A549 (cell line): ENCODE data around the gene CLMN. TPM values are rescaled to one million over a fixed set of nuclear protein-coding genes. Genes with fewer than 3 reads are reported as not detected.
A peak's percentile ranks its signal among the peaks of the same experiment; 100 is the strongest.

Experiments used
- ATAC-seq, 2 experiments: fragments of 200-7000 bp in 1 of 2; fragments of >200 bp in 1 of 2; cut with Nextera tagmentation in 1 of 2; cut with Tn5 transposase in 1 of 2; 3 replicates each; pipeline versions ENCODE4 v1.8.0 to v1.9.1; 2018 to 2020; ENCODE audit warnings: mild to moderate bottlenecking in 1 of 2, moderate library complexity in 1 of 2
- CTCF ChIA-PET: fragments of 300-600 bp; sonication (Branson Sonifier 250); formaldehyde crosslinking; extraction: SDS; loops from one replicate; lab custom pipeline; 2021; ENCODE audit warnings: antibody characterized with exemption, inconsistent platforms; lab: Yijun Ruan, JAX
- POLR2A ChIA-PET: fragments of 350-600 bp; formaldehyde crosslinking; extraction: SDS; loops from one replicate; lab custom pipeline; 2021; ENCODE audit warnings: antibody characterized with exemption, inconsistent platforms; lab: Yijun Ruan, JAX
- DNase-seq, 2 experiments: peaks; one replicate each; pipeline versions ENCODE4 v3.0.0 to v3.0.0-alpha.2; 2011 to 2016; ENCODE audit warnings: low read depth in 1 of 2, low spot score in 1 of 2
- FAIRE-seq: peaks from 2 replicates; lab custom pipeline; 2011; peaks lifted over from hg19 to GRCh38; lab: Jason Lieb, UNC
- H3K27ac ChIP-seq, 2 experiments: fragments of >200 bp; sonication (Bioruptor Twin); formaldehyde crosslinking; 3 replicates each; pipeline ENCODE4 v1.5.1; 2016 to 2017
- H3K4me1 ChIP-seq: fragments of >200 bp; sonication (Bioruptor Twin); formaldehyde crosslinking; 3 replicates; pipeline ENCODE4 v1.6.1; 2016
- H3K4me2 ChIP-seq: fragments of >200 bp; sonication (Bioruptor Twin); formaldehyde crosslinking; 3 replicates; pipeline ENCODE4 v1.6.1; 2016
- H3K4me3 ChIP-seq: fragments of >200 bp; sonication (Bioruptor Twin); formaldehyde crosslinking; 3 replicates; pipeline ENCODE4 v1.5.1; 2016
- H3K9me3 ChIP-seq: fragments of >200 bp; sonication (Bioruptor Twin); formaldehyde crosslinking; 3 replicates; pipeline ENCODE4 v1.6.1; 2016
- BCL3 ChIP-seq: fragments of >200 bp; sonication (Bioruptor Twin); formaldehyde crosslinking; IDR thresholded peaks from 3 replicates; pipeline ENCODE4 v1.6.1; 2016
- EP300 ChIP-seq, 2 experiments: fragments of >200 bp; sonication (Bioruptor Twin); formaldehyde crosslinking; IDR thresholded peaks; 2 replicates in 1 of 2; 3 replicates in 1 of 2; pipeline ENCODE4 v1.6.1; 2016 to 2017
- ESRRA ChIP-seq: fragments of 150-350 bp; IDR thresholded peaks from 2 replicates; pipeline ENCODE4 v1.6.1; 2014; ENCODE audit warnings: mild to moderate bottlenecking, low read length, borderline replicate concordance
- HEYL ChIP-seq: fragments of 250-450 bp; sonication (Bioruptor Pico); IDR thresholded peaks from 2 replicates; pipeline ENCODE4 v1.8.0; 2021; ENCODE audit warnings: mild to moderate bottlenecking, moderate library complexity
- HMGXB4 ChIP-seq: fragments of 250-450 bp; sonication (Bioruptor Pico); IDR thresholded peaks from 2 replicates; pipeline ENCODE4 v1.5.0; 2021; ENCODE audit warnings: mild to moderate bottlenecking, moderate library complexity, borderline replicate concordance
- HOXA7 ChIP-seq: fragments of 250-450 bp; sonication (Bioruptor Pico); IDR thresholded peaks from 2 replicates; pipeline ENCODE4 v1.5.0; 2020; ENCODE audit warnings: mild to moderate bottlenecking, moderate library complexity
- JUN ChIP-seq, 2 experiments: fragments of >200 bp; sonication (Bioruptor Twin); formaldehyde crosslinking; IDR thresholded peaks; 2 replicates in 1 of 2; 3 replicates in 1 of 2; pipeline ENCODE4 v1.6.1; 2016 to 2017
- KDM1A ChIP-seq: fragments of 200-600 bp; sonication (generic); IDR thresholded peaks from 2 replicates; pipeline ENCODE4 v1.6.1; 2016; ENCODE audit warnings: low read depth, mild to moderate bottlenecking
- NPAS2 ChIP-seq: fragments of 250-450 bp; sonication (Bioruptor Pico); IDR thresholded peaks from 2 replicates; pipeline ENCODE4 v1.8.0; 2022; ENCODE audit warnings: mild to moderate bottlenecking, moderate library complexity, borderline replicate concordance
- POLR2A ChIP-seq: IDR thresholded peaks from 2 replicates; pipeline ENCODE4 v1.6.1; 2012; ENCODE audit warnings: mild to moderate bottlenecking, low read length
- RARB ChIP-seq: fragments of 250-450 bp; sonication (Bioruptor Pico); IDR thresholded peaks from 2 replicates; pipeline ENCODE4 v1.8.0; 2021; ENCODE audit warnings: mild to moderate bottlenecking, moderate library complexity
- RFX5 ChIP-seq: fragments of 450-650 bp; IDR thresholded peaks from 2 replicates; pipeline ENCODE4 v1.7.1; 2014; ENCODE audit warnings: antibody characterized with exemption, mild to moderate bottlenecking, moderate library complexity
- RNF2 ChIP-seq: fragments of 200-600 bp; sonication (generic); IDR thresholded peaks from 2 replicates; pipeline ENCODE4 v1.6.1; 2016; ENCODE audit warnings: low read depth, mild to moderate bottlenecking, antibody characterized with exemption, moderate library complexity, borderline replicate concordance
- TFCP2L1 ChIP-seq: fragments of 250-450 bp; sonication (Bioruptor Pico); IDR thresholded peaks from 2 replicates; pipeline ENCODE4 v1.5.0; 2021; ENCODE audit warnings: mild to moderate bottlenecking
- TP53 ChIP-seq: fragments of 250-450 bp; sonication (Bioruptor Pico); IDR thresholded peaks from 2 replicates; pipeline ENCODE4 v1.5.0; 2021; ENCODE audit warnings: mild to moderate bottlenecking, moderate library complexity
- USF2 ChIP-seq: fragments of 450-650 bp; IDR thresholded peaks from 2 replicates; pipeline ENCODE4 v1.6.1; 2014; ENCODE audit warnings: antibody characterized with exemption
- WGBS: methylation state at CpG from one replicate; pipeline ENCODE4 v1.1.6; 2017; ENCODE audit errors: missing lambda C conversion rate; 5-methylcytosine and 5-hydroxymethylcytosine counted together
- polyA plus RNA-seq, 4 experiments: library from polyadenylated mRNA; depleted of rRNA in 3 of 4; stranded (reverse); fragments of >200 nt; fragmentation: RNase III in 1 of 4; extraction: RNeasy Plus Mini Kit Qiagen cat#74134 plus additional on column Dnase treatment in 1 of 4; gene quantifications; 2 replicates in 3 of 4; 3 replicates in 1 of 4; pipeline ENCODE4 v1.2.3, GENCODE V29; 2011 to 2017
- TF ChIP-seq, protein P1 (sequence below): fragments of 200-600 bp; sonication (generic); IDR thresholded peaks from 2 replicates; pipeline ENCODE4 v1.6.1; 2016; ENCODE audit warnings: antibody characterized with exemption, mild to moderate bottlenecking, moderate library complexity

Gene CLMN
- polyA plus RNA-seq, 2 of the 4 experiments (the other 2 are of a cell fraction): 2.9 to 10.6 TPM

DNA sequence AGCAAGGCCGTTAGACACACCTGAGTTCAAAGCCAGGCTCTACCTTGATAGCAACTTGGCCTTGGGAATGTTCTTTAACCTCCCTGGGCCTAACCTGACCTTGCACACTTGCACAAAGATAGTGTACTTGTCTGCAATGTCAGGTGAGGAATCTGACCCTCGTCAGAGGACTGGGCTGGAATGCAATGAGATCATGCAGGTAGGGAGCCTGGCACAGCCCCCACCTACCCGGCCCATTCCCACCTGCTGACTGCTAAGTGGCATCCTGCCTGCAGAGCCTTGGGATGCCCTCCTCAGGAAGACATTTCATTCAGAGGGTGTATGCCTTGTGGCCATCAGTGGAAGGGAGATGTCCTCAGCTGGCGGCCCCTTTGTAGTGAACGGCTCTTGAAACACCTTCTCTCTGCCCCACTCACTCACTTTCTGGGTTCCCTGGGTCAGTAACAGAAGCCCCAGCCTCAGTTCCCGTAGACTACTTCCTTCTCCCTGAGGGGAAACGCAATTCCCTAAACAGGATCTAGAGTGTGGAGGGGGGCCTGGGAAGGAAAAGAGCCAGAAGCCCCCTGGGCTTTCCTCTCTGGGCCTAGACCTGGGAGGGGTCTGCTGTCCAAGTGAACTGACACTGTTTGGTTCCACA, 94.3 kb downstream of the CLMN start (continued):
- no peak for TF ChIP-seq POLR2A
- TF ChIP-seq EP300 (IDR thresholded peaks at IDR 0.05): no peak
- TF ChIP-seq HMGXB4 (CRISPR knock-in tag): no peak
- TF ChIP-seq NPAS2: no peak

- ChIA-PET CTCF (interaction anchor here (1.2 to 1.4 kb wide), 3 partner anchors 9 to 38 kb away, joined by 4 read pairs; no protein-coding TSS in a partner anchor), POLR2A (no interaction called here)
- 84% methylated on average over 3 of the region's 3 CpGs for WGBS
- no peak for ATAC-seq
- Histone ChIP-seq H3K4me1 (peaks cover 4% of the 10 kb centered on the region; the same call in 1 of the 3 replicates), H3K27ac (no peak overlapping the region; a peak in 1 of 6 replicates), H3K4me3 (no peak overlapping the region), H3K4me2 (no peak overlapping the region)
- TF ChIP-seq, protein P1, sequence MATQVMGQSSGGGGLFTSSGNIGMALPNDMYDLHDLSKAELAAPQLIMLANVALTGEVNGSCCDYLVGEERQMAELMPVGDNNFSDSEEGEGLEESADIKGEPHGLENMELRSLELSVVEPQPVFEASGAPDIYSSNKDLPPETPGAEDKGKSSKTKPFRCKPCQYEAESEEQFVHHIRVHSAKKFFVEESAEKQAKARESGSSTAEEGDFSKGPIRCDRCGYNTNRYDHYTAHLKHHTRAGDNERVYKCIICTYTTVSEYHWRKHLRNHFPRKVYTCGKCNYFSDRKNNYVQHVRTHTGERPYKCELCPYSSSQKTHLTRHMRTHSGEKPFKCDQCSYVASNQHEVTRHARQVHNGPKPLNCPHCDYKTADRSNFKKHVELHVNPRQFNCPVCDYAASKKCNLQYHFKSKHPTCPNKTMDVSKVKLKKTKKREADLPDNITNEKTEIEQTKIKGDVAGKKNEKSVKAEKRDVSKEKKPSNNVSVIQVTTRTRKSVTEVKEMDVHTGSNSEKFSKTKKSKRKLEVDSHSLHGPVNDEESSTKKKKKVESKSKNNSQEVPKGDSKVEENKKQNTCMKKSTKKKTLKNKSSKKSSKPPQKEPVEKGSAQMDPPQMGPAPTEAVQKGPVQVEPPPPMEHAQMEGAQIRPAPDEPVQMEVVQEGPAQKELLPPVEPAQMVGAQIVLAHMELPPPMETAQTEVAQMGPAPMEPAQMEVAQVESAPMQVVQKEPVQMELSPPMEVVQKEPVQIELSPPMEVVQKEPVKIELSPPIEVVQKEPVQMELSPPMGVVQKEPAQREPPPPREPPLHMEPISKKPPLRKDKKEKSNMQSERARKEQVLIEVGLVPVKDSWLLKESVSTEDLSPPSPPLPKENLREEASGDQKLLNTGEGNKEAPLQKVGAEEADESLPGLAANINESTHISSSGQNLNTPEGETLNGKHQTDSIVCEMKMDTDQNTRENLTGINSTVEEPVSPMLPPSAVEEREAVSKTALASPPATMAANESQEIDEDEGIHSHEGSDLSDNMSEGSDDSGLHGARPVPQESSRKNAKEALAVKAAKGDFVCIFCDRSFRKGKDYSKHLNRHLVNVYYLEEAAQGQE: no peak
- TF ChIP-seq RNF2 (no peak), HEYL (CRISPR knock-in tag) (no peak), TFCP2L1 (CRISPR knock-in tag) (no peak), JUN (IDR thresholded peaks at IDR 0.05) (no peak), RFX5 (no peak), ESRRA (no peak), KDM1A (no peak), TP53 (CRISPR knock-in tag) (no peak)
- TF ChIP-seq, all 56 proteins: peak for 0
- FAIRE-seq (no peak), DNase-seq (no peak)
- no peaks in the 10 kb centered on the region for H3K9me3 ChIP-seq
Observed at GRCh38 chr14:95222870-95223398, 96.8 kb downstream of the CLMN start.

GRCh38 chr14:95222151-95222631, 97.5 kb downstream of the CLMN start:
- no peak overlapping the region; a peak in 1 of 6 replicates for H3K27ac ChIP-seq
- peak in 1 of 2 experiments; percentile 51; a peak in 2 of 6 replicates for ATAC-seq
- 75% methylated on average over 10 of the region's 10 CpGs for WGBS
- FAIRE-seq: no peak
- ChIA-PET CTCF (interaction anchor here (1.4 kb wide), 1 partner anchor 39 kb away, joined by 4 read pairs; no protein-coding TSS in a partner anchor), POLR2A (no interaction called here)
- no peaks in the 10 kb centered on the region for H3K9me3 ChIP-seq
- peaks cover 4% of the 10 kb centered on the region; the same call in 1 of the 3 replicates for H3K4me1 ChIP-seq
- TF ChIP-seq HEYL (CRISPR knock-in tag): no peak
- no peak for TF ChIP-seq BCL3
- no peak for TF ChIP-seq RARB
- no peak for TF ChIP-seq USF2
- TF ChIP-seq RNF2: no peak
- TF ChIP-seq HOXA7: no peak
- no peak for TF ChIP-seq EP300 (IDR thresholded peaks at IDR 0.05)
- TF ChIP-seq NPAS2: no peak
- TF ChIP-seq KDM1A: no peak
- no peak for DNase-seq
- no peak overlapping the region for H3K4me2 ChIP-seq
- no peak overlapping the region for H3K4me3 ChIP-seq
